WI38 (cell line): ENCODE results near the gene SOHLH2.

Experiments used
- H3K4me3 ChIP-seq: 2 replicates; pipeline ENCODE4 v1.5.1; 2011; ENCODE audit warnings: low read depth, mild to moderate bottlenecking, control low read depth, low read length
- TF ChIP-seq, protein P1 (sequence below): IDR thresholded peaks from 2 replicates; pipeline ENCODE4 v1.5.1; 2012; ENCODE audit warnings: low read depth, mild to moderate bottlenecking, control low read depth, low read length

The SOHLH2 gene

DNA sequence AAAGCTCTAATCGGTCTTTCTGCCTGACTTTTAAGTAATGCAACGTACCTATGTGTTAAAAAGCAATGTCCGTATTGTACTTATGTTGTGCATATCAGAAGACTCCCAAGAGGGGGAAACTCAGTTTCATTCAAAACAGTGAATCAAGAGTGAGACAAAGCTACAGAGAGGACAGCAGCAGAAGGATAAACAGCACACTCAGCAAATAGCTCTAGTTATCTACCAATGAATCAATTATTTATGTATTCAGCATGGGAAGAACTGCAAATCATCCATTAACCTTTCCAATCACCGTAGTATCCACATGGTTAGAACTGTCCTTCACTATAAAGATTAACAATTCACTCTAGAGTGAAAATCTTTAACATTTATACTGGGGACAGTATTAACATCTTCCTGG lies 36.7 kb upstream of the SOHLH2 start:
- no peak overlapping the region for H3K4me3 ChIP-seq
- TF ChIP-seq, protein P1, sequence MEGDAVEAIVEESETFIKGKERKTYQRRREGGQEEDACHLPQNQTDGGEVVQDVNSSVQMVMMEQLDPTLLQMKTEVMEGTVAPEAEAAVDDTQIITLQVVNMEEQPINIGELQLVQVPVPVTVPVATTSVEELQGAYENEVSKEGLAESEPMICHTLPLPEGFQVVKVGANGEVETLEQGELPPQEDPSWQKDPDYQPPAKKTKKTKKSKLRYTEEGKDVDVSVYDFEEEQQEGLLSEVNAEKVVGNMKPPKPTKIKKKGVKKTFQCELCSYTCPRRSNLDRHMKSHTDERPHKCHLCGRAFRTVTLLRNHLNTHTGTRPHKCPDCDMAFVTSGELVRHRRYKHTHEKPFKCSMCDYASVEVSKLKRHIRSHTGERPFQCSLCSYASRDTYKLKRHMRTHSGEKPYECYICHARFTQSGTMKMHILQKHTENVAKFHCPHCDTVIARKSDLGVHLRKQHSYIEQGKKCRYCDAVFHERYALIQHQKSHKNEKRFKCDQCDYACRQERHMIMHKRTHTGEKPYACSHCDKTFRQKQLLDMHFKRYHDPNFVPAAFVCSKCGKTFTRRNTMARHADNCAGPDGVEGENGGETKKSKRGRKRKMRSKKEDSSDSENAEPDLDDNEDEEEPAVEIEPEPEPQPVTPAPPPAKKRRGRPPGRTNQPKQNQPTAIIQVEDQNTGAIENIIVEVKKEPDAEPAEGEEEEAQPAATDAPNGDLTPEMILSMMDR = no peak

DNA sequence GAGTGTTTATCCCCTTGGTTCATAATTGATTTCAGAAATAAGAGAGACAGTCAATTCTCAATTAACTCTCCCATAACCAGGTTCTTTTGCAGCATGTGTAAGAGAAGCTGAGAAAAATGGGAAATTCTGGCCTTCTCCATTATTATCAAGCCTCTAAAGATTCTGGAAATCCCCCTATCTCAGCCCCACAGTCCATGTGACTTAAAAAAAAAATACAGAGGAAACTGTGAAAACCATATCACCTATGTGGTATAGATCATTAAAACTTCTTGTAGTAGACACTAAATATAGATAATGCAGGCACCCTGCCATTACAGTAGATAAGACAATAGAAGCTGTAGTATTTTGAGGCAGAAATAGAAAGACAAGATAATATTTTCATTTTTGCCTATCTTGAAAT lies 34.3 kb upstream of the SOHLH2 start:
- TF ChIP-seq, protein P1 = no peak
- H3K4me3 ChIP-seq = no peak overlapping the region

GRCh38 chr13:36244990-36245389 lies 30.6 kb upstream of the SOHLH2 start:
- no peak overlapping the region for H3K4me3 ChIP-seq
- TF ChIP-seq, protein P1 = no peak

DNA sequence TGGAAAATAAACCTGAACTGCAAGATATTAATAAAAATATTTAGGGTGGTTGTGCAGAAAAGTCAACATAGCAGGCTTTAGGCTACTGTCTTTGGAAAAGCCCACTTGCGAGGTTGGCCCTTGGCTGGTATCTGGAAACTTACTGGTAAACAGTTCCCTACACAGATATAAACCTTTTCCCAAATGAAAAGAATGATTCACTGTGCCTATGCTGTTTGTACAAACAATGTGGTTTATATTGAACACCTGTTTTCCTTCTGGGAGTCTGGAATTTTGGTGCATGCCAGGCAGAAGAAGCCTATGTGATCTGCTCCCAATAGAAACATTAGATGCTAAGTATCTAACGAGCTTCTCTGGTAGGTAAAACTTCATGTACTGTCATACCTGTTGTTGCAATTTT lies 29.7 kb upstream of the SOHLH2 start:
- TF ChIP-seq, protein P1 = no peak
- H3K4me3 ChIP-seq = no peak overlapping the region

GRCh38 chr13:36242761-36243160 lies 28.4 kb upstream of the SOHLH2 start:
- TF ChIP-seq, protein P1 = no peak
- H3K4me3 ChIP-seq = no peak overlapping the region

DNA sequence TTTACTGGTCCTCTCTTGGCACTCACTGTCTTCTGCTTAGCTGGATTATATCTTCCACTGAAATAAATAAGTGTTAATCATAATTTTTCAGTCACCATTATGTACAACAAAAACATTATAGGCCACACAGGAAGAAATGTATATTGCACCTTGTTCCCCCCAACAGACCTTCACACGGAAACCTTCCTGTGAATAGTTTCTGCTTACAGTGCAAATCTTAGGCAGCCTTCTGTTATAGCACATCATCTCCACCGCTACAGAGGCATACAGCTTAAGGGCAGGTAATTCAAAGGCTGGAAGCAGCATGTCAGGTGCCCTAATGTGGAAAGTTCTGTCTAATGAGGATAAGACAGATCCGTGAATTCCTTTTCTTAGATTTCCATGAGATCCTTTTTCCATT lies 16.9 kb upstream of the SOHLH2 start:
- no peak overlapping the region for H3K4me3 ChIP-seq
- TF ChIP-seq, protein P1 = no peak

GRCh38 chr13:36224730-36225129 lies 10.4 kb upstream of the SOHLH2 start:
- TF ChIP-seq, protein P1 = no peak
- H3K4me3 ChIP-seq = no peak overlapping the region
